K562 (cell line): ENCODE results near the gene C1R. TPM values are rescaled to one million over a fixed set of nuclear protein-coding genes. Genes with fewer than 3 reads are reported as not detected.

Experiments used
- ATAC-seq: fragments of 200-7000 bp; cut with Tn5 transposase; 3 replicates; pipeline ENCODE4 v1.9.1; 2020; ENCODE audit warnings: moderate library complexity
- BruUV-seq: library from RNA; stranded (reverse); fragments of 400-500 nt; replicated peaks from 2 replicates; lab custom pipeline; 2021; lab: Mats Ljungman, UMichigan
- CTCF ChIA-PET: fragments of 300-600 bp; formaldehyde crosslinking; extraction: SDS; loops from one replicate; lab custom pipeline; 2021; ENCODE audit warnings: low intra/inter-chr PET ratio; lab: Yijun Ruan, JAX
- POLR2A ChIA-PET: fragments of 300-600, 350-650 bp; sonication (Branson Sonifier 250); formaldehyde crosslinking; extraction: SDS; loops from one replicate; lab custom pipeline; 2021; ENCODE audit warnings: antibody characterized with exemption, inconsistent platforms; lab: Yijun Ruan, JAX
- DNase-seq, 4 experiments: peaks; one replicate each; pipeline versions ENCODE4 v3.0.0 to v3.0.0-alpha.2; 2011 to 2018; ENCODE audit warnings: low spot score in 3 of 4, mixed read lengths in 3 of 4; ENCODE audit errors: extremely low read depth in 1 of 4
- FAIRE-seq: peaks from 2 replicates; lab custom pipeline; 2011; peaks lifted over from hg19 to GRCh38; lab: Jason Lieb, UNC
- H2AFZ ChIP-seq: 2 replicates; pipeline ENCODE4 v1.6.0; 2011; ENCODE audit warnings: low read depth, low read length, control low read depth, inconsistent platforms
- H3K27ac ChIP-seq: fragments of 200-600 bp; 3 replicates; pipeline ENCODE4 v1.8.0; 2011; ENCODE audit warnings: low read depth, mild to moderate bottlenecking, control low read depth, inconsistent platforms, low read length, moderate library complexity, mixed read lengths; ENCODE audit errors: extremely low read depth
- H3K27me3 ChIP-seq, 2 experiments: fragments of 300-600 bp in 1 of 2; 2 replicates in 1 of 2; 3 replicates in 1 of 2; pipeline versions ENCODE4 v1.6.0 to v1.8.0; 2011; ENCODE audit warnings: inconsistent platforms in 2 of 2, low read length in 2 of 2, mild to moderate bottlenecking in 1 of 2, mixed read lengths in 1 of 2, moderate library complexity in 1 of 2; ENCODE audit not compliant: control insufficient read depth in 2 of 2, insufficient read depth in 2 of 2
- H3K36me3 ChIP-seq: fragments of 300-600 bp; 3 replicates; pipeline ENCODE4 v1.8.0; 2011; ENCODE audit warnings: mild to moderate bottlenecking, low read length, inconsistent platforms; ENCODE audit not compliant: control insufficient read depth, insufficient read depth
- H3K4me1 ChIP-seq, 2 experiments: fragments of 200-600 bp in 1 of 2; replicated peaks in 1 of 2; 2 replicates in 1 of 2; 3 replicates in 1 of 2; pipeline versions ENCODE4 v1.5.1 to v1.8.0; 2011; ENCODE audit warnings: inconsistent platforms in 2 of 2, low read length in 2 of 2, mild to moderate bottlenecking in 1 of 2, mixed read lengths in 1 of 2, moderate library complexity in 1 of 2; ENCODE audit not compliant: control insufficient read depth in 2 of 2, insufficient read depth in 2 of 2
- H3K4me2 ChIP-seq: 2 replicates; pipeline ENCODE4 v1.6.1; 2011; ENCODE audit warnings: low read length, control low read depth, inconsistent platforms, mixed read lengths; ENCODE audit not compliant: insufficient read depth
- H3K4me3 ChIP-seq: fragments of 200-600 bp; sonication (generic), shearing (Covaris generic); 2 replicates; pipeline ENCODE4 v1.5.1; 2016; ENCODE audit warnings: control low read depth, inconsistent platforms
- H3K79me2 ChIP-seq: fragments of 200-600 bp; 3 replicates; pipeline ENCODE4 v1.8.0; 2011; ENCODE audit warnings: low read length, inconsistent platforms; ENCODE audit not compliant: control insufficient read depth, insufficient read depth
- H3K9ac ChIP-seq, 2 experiments: 2 replicates each; pipeline versions ENCODE4 v1.6.0 to v1.6.1; 2011; ENCODE audit warnings: low read depth in 2 of 2, low read length in 2 of 2, control low read depth in 1 of 2, inconsistent platforms in 1 of 2, mild to moderate bottlenecking in 1 of 2, mixed read lengths in 1 of 2; ENCODE audit not compliant: insufficient read depth in 1 of 2
- H3K9me1 ChIP-seq: one replicate; pipeline ENCODE4 v1.6.0; 2011; ENCODE audit warnings: inconsistent platforms, mild to moderate bottlenecking, low read length, moderate library complexity; ENCODE audit not compliant: control insufficient read depth, insufficient read depth
- H3K9me3 ChIP-seq: replicated peaks from 2 replicates; pipeline ENCODE4 v1.5.1; 2011; ENCODE audit warnings: low read depth, low read length, inconsistent platforms; ENCODE audit not compliant: control insufficient read depth, insufficient read depth
- H4K20me1 ChIP-seq: replicated peaks from 2 replicates; pipeline ENCODE4 v1.6.1; 2011; ENCODE audit warnings: low read length, inconsistent platforms, mixed read lengths; ENCODE audit not compliant: control insufficient read depth, insufficient read depth
- POLR2G ChIP-seq: fragments of 200-400 bp; formaldehyde crosslinking; IDR thresholded peaks from 2 replicates; pipeline ENCODE4 v1.6.1; 2017; ENCODE audit warnings: low read depth, mild to moderate bottlenecking, antibody characterized with exemption, low read length, moderate library complexity
- SAFB ChIP-seq: fragments of 200-400 bp; formaldehyde crosslinking; IDR thresholded peaks from 2 replicates; pipeline ENCODE4 v1.6.1; 2017; ENCODE audit warnings: low read depth, low read length, borderline replicate concordance
- TAF9B ChIP-seq: fragments of 450-650 bp; IDR thresholded peaks from 2 replicates; pipeline ENCODE4 v1.6.1; 2018; ENCODE audit warnings: mild to moderate bottlenecking; ENCODE audit not compliant: partially characterized antibody
- XRCC3 ChIP-seq: fragments of 450-650 bp; IDR thresholded peaks from 2 replicates; pipeline ENCODE4 v1.6.1; 2017; ENCODE audit warnings: mild to moderate bottlenecking, moderate library complexity
- ZNF253 ChIP-seq: fragments of 250-450 bp; sonication (Bioruptor Pico); conservative IDR thresholded peaks from 2 replicates; pipeline ENCODE4 v1.6.1; 2021; ENCODE audit warnings: mild to moderate bottlenecking
- WGBS: fragments of 100-300 bp; shearing (Covaris generic); methylation state at CpG from one replicate; pipeline ENCODE4 v1.1.6; 2016; ENCODE audit warnings: low coverage, mixed read lengths; ENCODE audit not compliant: insufficient coverage; ENCODE audit errors: missing lambda C conversion rate; 5-methylcytosine and 5-hydroxymethylcytosine counted together
- in situ Hi-C: fragments of 300-500 bp; cut with MboI; formaldehyde crosslinking; loops from 4 replicates; pipeline ENCODE4 v1.15.0; 2018; ENCODE audit warnings: inconsistent platforms, mixed read lengths
- intact Hi-C: fragments of 100-400 bp; cut with micrococcal nuclease; formaldehyde crosslinking; loops from 2 replicates; pipeline ENCODE4 v1.14.2; 2022
- polyA plus RNA-seq, 8 experiments: library from polyadenylated mRNA; depleted of rRNA in 4 of 8; stranded (reverse) in 5 of 8; unstranded in 3 of 8; fragments of >200 nt; fragmentation: Nextera tagmentation in 2 of 8; fragmentation: Illumina TruSeq in 1 of 8; extraction: Ambion mirVana in 2 of 8; extraction: Trizol in 1 of 8; gene quantifications; 2 replicates each; pipeline versions ENCODE4 v1.2.1 to v1.2.3, GENCODE V29; 2011 to 2014; ENCODE audit warnings: inconsistent platforms in 1 of 8, missing spikeins in 1 of 8
- total RNA-seq, 7 experiments: library from RNA; depleted of rRNA in 6 of 7; stranded (reverse); fragments of >200 nt in 6 of 7; fragmentation: Illumina TruSeq in 2 of 7; extraction: Trizol in 2 of 7; gene quantifications; 2 replicates each; pipeline versions ENCODE4 v1.2.1 to v1.2.3, GENCODE V29; 2011 to 2021; ENCODE audit warnings: low replicate concordance in 1 of 7
- TF ChIP-seq, protein P1 (sequence below): fragments of 450-650 bp; IDR thresholded peaks from 2 replicates; pipeline ENCODE4 v1.6.1; 2017; ENCODE audit warnings: mild to moderate bottlenecking, moderate library complexity
- TF ChIP-seq, protein P2 (sequence below): IDR thresholded peaks from 3 replicates; pipeline ENCODE4 v1.6.1; 2011; ENCODE audit warnings: borderline replicate concordance, mild to moderate bottlenecking; ENCODE audit not compliant: insufficient read length, insufficient read depth
- TF ChIP-seq, protein P3 (sequence below): fragments of 450-650 bp; IDR thresholded peaks from one replicate; pipeline ENCODE4 v1.6.1; 2018; ENCODE audit warnings: mild to moderate bottlenecking, moderate library complexity; ENCODE audit not compliant: partially characterized antibody

Gene C1R
- total and polyA plus RNA-seq, 9 of the 15 experiments (the other 6 are each of a cell fraction or from before 2014, with no cell fraction given) = 0.07 to 1.0 (median 0.33) TPM; not detected in 1

DNA sequence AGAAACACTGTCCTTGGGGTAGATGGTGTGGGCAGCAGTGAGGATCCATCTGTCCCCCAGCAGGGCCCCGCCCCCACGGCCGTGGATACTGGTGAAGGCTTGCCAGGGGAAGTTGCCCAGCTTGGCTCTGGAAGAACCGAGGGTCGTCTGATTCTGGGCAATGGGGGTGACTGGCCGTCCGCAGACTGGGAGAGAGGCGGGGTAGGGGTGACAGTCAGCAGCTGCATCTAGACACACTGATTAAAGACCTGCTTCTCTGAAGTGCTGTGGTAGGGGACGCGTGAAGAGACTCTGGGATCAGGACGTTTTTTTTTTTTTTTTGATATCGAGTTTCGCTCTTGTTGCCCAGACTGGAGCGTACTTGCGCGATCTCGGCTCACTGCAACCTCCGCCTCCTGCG, 4.7 kb upstream of the C1R start:
- no peaks in the 10 kb centered on the region for H3K9me3 ChIP-seq
- no peak overlapping the region for H2AFZ ChIP-seq
- WGBS = 98% methylated on average over 7 of the region's 19 CpGs
- ChIA-PET CTCF (no interaction called here), POLR2A (interaction anchor here (0.7 kb wide), 1 partner anchor 334 kb away, joined by 4 read pairs; no protein-coding TSS in a partner anchor)
- no peak overlapping the region for H3K27ac ChIP-seq
- H3K4me3 ChIP-seq = no peak overlapping the region
- ATAC-seq = no peak
- H3K79me2 ChIP-seq = no peaks in the 10 kb centered on the region
- in situ Hi-C loops = no loop called here
- no peak for DNase-seq
- H3K9me1 ChIP-seq = no peaks in the 10 kb centered on the region
- FAIRE-seq = no peak
- peaks cover 13% of the 10 kb centered on the region; the same call in 1 of the 3 replicates for H3K36me3 ChIP-seq
- H3K4me1 ChIP-seq = peaks cover 4 to 15% of the 10 kb centered on the region in 2 experiments; a peak in 3 of 5 replicates
- H4K20me1 ChIP-seq = no peaks in the 10 kb centered on the region
- no peak overlapping the region for H3K4me2 ChIP-seq
- BruUV-seq = no TSS peak
- TF ChIP-seq TAF9B (no peak), ZNF253 (CRISPR knock-in tag) (no peak), POLR2G (0 out of 2 replicates have a peak, but pooled peaks have one; percentile 5), XRCC3 (no peak), SAFB (no peak)
- TF ChIP-seq, protein P1, sequence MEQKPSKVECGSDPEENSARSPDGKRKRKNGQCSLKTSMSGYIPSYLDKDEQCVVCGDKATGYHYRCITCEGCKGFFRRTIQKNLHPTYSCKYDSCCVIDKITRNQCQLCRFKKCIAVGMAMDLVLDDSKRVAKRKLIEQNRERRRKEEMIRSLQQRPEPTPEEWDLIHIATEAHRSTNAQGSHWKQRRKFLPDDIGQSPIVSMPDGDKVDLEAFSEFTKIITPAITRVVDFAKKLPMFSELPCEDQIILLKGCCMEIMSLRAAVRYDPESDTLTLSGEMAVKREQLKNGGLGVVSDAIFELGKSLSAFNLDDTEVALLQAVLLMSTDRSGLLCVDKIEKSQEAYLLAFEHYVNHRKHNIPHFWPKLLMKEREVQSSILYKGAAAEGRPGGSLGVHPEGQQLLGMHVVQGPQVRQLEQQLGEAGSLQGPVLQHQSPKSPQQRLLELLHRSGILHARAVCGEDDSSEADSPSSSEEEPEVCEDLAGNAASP = no peak
- TF ChIP-seq, protein P2, sequence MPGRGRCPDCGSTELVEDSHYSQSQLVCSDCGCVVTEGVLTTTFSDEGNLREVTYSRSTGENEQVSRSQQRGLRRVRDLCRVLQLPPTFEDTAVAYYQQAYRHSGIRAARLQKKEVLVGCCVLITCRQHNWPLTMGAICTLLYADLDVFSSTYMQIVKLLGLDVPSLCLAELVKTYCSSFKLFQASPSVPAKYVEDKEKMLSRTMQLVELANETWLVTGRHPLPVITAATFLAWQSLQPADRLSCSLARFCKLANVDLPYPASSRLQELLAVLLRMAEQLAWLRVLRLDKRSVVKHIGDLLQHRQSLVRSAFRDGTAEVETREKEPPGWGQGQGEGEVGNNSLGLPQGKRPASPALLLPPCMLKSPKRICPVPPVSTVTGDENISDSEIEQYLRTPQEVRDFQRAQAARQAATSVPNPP = no peak
- TF ChIP-seq, protein P3, sequence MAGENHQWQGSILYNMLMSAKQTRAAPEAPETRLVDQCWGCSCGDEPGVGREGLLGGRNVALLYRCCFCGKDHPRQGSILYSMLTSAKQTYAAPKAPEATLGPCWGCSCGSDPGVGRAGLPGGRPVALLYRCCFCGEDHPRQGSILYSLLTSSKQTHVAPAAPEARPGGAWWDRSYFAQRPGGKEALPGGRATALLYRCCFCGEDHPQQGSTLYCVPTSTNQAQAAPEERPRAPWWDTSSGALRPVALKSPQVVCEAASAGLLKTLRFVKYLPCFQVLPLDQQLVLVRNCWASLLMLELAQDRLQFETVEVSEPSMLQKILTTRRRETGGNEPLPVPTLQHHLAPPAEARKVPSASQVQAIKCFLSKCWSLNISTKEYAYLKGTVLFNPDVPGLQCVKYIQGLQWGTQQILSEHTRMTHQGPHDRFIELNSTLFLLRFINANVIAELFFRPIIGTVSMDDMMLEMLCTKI = no peak
- TF ChIP-seq, all 486 proteins: peak for 1
- intact Hi-C loops = no loop called here
- no peak overlapping the region for H3K9ac ChIP-seq
- H3K27me3 ChIP-seq = no peaks in the 10 kb centered on the region
